Vagina (tissue), 2 donors: ENCODE results near the gene SERGEF.

Experiments used
- POLR2A ChIP-seq, 2 donors: fragments of 450-650 bp; IDR thresholded peaks; one replicate each; pipeline ENCODE4 v1.6.1; 2017; ENCODE audit warnings: antibody characterized with exemption in 2 of 2, mild to moderate bottlenecking in 2 of 2, moderate library complexity in 2 of 2
- POLR2AphosphoS5 ChIP-seq, 2 donors: sonication (generic); formaldehyde crosslinking; IDR thresholded peaks; one replicate each; pipeline ENCODE4 v1.9.0; 2017; ENCODE audit warnings: antibody characterized with exemption in 2 of 2, mild to moderate bottlenecking in 2 of 2, low read depth in 1 of 2; ENCODE audit not compliant: insufficient read depth in 1 of 2
- TF ChIP-seq, protein P1 (sequence below), 3 experiments: fragments of 450-650 bp in 2 of 3; fragments of 200-600 bp in 1 of 3; sonication (generic) in 1 of 3; IDR thresholded peaks; one replicate each; pipeline ENCODE4 v1.5.1; 2017 to 2019; ENCODE audit warnings: antibody characterized with exemption in 3 of 3, mild to moderate bottlenecking in 2 of 3, moderate library complexity in 2 of 3

DNA sequence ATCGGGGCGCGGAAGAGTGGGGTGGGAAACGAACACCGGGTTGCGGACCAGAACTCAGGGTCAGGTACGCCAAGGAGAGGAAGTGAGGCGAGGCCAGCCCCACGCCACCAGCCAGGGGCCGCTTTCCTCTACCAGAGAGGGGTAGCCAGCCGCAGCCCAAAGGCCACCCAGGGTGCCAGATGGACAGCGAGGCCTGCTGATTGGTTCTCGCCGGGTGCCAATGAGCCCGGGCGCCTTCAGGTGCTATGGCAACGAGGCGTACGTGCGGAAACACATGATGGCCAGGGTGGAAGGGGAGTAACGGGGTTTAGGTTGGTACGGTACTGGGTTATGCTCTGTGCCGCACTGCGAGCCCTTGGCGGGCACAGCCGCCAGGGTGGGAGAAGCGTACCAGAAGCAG, 128.9 kb downstream of the SERGEF start:
- TF ChIP-seq, protein P1, sequence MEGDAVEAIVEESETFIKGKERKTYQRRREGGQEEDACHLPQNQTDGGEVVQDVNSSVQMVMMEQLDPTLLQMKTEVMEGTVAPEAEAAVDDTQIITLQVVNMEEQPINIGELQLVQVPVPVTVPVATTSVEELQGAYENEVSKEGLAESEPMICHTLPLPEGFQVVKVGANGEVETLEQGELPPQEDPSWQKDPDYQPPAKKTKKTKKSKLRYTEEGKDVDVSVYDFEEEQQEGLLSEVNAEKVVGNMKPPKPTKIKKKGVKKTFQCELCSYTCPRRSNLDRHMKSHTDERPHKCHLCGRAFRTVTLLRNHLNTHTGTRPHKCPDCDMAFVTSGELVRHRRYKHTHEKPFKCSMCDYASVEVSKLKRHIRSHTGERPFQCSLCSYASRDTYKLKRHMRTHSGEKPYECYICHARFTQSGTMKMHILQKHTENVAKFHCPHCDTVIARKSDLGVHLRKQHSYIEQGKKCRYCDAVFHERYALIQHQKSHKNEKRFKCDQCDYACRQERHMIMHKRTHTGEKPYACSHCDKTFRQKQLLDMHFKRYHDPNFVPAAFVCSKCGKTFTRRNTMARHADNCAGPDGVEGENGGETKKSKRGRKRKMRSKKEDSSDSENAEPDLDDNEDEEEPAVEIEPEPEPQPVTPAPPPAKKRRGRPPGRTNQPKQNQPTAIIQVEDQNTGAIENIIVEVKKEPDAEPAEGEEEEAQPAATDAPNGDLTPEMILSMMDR (IDR thresholded peaks at IDR 0.05), result no peak
- no peak for TF ChIP-seq POLR2A (IDR thresholded peaks at IDR 0.05)
- TF ChIP-seq POLR2AphosphoS5 (IDR thresholded peaks at IDR 0.05; ENCODE audit: insufficient read depth in 1 of 2, low read depth in 1 of 2), result no peak
